Measurements from ENCODE around the gene CDS2. TPM values are rescaled to one million over a fixed set of nuclear protein-coding genes. Genes with fewer than 3 reads are reported as not detected.

CDS2 gene
- total and polyA plus RNA-seq, 2 experiments from 2014 or later, result 16.8 to 40.8 TPM

DNA sequence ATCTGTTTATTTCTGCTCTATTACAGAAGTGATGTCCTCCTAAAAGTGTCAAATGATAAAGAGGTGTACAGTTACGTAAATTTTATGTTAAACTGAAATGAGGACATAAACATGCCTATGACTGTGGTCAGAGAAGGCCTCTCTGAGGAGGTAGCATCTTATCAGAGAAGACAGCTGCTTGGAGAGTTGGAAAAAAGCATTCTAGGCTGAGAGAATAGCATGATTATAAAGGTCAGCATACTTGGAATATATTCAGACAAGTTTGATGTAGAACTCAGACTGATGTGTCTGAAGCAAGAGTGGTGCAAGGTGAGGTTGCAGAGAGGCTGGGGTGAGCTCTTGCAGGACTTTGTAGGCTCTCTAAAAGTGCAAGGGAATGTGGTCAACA, 3.9 kb upstream of the CDS2 start (continued):
- TF ChIP-seq, protein P1, sequence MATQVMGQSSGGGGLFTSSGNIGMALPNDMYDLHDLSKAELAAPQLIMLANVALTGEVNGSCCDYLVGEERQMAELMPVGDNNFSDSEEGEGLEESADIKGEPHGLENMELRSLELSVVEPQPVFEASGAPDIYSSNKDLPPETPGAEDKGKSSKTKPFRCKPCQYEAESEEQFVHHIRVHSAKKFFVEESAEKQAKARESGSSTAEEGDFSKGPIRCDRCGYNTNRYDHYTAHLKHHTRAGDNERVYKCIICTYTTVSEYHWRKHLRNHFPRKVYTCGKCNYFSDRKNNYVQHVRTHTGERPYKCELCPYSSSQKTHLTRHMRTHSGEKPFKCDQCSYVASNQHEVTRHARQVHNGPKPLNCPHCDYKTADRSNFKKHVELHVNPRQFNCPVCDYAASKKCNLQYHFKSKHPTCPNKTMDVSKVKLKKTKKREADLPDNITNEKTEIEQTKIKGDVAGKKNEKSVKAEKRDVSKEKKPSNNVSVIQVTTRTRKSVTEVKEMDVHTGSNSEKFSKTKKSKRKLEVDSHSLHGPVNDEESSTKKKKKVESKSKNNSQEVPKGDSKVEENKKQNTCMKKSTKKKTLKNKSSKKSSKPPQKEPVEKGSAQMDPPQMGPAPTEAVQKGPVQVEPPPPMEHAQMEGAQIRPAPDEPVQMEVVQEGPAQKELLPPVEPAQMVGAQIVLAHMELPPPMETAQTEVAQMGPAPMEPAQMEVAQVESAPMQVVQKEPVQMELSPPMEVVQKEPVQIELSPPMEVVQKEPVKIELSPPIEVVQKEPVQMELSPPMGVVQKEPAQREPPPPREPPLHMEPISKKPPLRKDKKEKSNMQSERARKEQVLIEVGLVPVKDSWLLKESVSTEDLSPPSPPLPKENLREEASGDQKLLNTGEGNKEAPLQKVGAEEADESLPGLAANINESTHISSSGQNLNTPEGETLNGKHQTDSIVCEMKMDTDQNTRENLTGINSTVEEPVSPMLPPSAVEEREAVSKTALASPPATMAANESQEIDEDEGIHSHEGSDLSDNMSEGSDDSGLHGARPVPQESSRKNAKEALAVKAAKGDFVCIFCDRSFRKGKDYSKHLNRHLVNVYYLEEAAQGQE (IDR thresholded peaks at IDR 0.05; ENCODE audit: unreplicated experiment), result no peak
- TF ChIP-seq EZH2 (IDR thresholded peaks at IDR 0.05; ENCODE audit: low read depth, unreplicated experiment), result no peak
- TF ChIP-seq, protein P2, sequence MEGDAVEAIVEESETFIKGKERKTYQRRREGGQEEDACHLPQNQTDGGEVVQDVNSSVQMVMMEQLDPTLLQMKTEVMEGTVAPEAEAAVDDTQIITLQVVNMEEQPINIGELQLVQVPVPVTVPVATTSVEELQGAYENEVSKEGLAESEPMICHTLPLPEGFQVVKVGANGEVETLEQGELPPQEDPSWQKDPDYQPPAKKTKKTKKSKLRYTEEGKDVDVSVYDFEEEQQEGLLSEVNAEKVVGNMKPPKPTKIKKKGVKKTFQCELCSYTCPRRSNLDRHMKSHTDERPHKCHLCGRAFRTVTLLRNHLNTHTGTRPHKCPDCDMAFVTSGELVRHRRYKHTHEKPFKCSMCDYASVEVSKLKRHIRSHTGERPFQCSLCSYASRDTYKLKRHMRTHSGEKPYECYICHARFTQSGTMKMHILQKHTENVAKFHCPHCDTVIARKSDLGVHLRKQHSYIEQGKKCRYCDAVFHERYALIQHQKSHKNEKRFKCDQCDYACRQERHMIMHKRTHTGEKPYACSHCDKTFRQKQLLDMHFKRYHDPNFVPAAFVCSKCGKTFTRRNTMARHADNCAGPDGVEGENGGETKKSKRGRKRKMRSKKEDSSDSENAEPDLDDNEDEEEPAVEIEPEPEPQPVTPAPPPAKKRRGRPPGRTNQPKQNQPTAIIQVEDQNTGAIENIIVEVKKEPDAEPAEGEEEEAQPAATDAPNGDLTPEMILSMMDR (conservative IDR thresholded peaks at IDR 0.05; ENCODE audit: low read depth in 2 of 2), result no peak
- no peak for TF ChIP-seq NANOG (IDR thresholded peaks at IDR 0.05; ENCODE audit: borderline replicate concordance)
- TF ChIP-seq JUNB (IDR thresholded peaks at IDR 0.05; ENCODE audit: unreplicated experiment), result no peak
- TF ChIP-seq EZH2phosphoT487 (IDR thresholded peaks at IDR 0.05; ENCODE audit: unreplicated experiment), result no peak
- no peak for TF ChIP-seq ZNF331 (CRISPR knock-in tag; IDR thresholded peaks at IDR 0.05; ENCODE audit: low read depth)
- TF ChIP-seq, protein P3, sequence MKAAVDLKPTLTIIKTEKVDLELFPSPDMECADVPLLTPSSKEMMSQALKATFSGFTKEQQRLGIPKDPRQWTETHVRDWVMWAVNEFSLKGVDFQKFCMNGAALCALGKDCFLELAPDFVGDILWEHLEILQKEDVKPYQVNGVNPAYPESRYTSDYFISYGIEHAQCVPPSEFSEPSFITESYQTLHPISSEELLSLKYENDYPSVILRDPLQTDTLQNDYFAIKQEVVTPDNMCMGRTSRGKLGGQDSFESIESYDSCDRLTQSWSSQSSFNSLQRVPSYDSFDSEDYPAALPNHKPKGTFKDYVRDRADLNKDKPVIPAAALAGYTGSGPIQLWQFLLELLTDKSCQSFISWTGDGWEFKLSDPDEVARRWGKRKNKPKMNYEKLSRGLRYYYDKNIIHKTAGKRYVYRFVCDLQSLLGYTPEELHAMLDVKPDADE (IDR thresholded peaks at IDR 0.05), result no peak
- TF ChIP-seq ZNF114 (CRISPR knock-in tag; IDR thresholded peaks at IDR 0.05), result no peak

DNA sequence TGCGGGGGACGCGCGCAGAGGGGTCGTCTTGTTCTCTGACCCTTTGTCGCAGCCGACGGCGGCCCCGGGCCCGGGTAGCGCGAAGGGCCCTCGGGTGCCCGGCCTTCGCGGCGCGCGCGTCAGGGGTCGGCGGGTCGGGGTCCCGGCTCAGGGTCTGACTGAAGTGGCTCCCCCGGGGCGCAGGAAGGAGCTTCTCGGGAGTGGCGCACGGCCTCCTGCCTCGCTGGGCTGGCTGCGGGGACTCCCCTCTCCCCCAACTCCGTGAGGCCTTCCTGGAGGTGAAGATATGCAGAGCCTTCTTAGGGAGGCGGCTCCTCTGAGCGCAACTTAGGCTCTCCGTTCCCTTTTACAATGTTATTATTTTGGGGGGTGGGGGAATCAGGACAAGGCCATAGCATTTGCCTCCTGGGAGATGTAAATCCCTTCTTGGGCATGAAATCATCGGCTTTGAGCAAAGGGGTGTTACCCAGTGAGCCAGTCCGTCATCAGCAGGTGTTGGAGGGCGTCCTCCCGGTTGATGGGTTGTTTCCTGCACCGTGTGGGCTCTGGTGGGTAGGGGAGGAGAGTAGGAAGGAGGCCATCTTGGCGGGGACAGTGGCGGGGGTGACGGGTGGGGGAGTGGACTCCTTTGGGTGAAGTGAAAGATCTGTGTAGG, 523 bp downstream of the CDS2 start:
- Mint-ChIP-seq H3K36me3 (ENCODE audit: low read depth) (no peaks in the 10 kb centered on the region), H3K9me3 (no peaks in the 10 kb centered on the region), H3K4me1 (peaks cover 21% of the 10 kb centered on the region), H3K27ac (peak overlapping the region; percentile 95), H3K4me3 (peak overlapping the region; percentile 92), H3K27me3 (ENCODE audit: insufficient read depth, low read depth, poor library complexity) (peaks cover 4% of the 10 kb centered on the region)
- peaks cover 46% of the 10 kb centered on the region for H3K79me2 ChIP-seq (replicated peaks; ENCODE audit: insufficient read depth)
- H4K20me1 ChIP-seq (replicated peaks; ENCODE audit: insufficient read depth), result no peaks in the 10 kb centered on the region; the same call in 1 of the 2 replicates
- peak overlapping the region; percentile 86 for H3K4me3 ChIP-seq
- H3F3A ChIP-seq (replicated peaks; ENCODE audit: low read depth), result peaks cover 5% of the 10 kb centered on the region
- H3K4me1 ChIP-seq (ENCODE audit: insufficient read depth), result peaks cover 8% of the 10 kb centered on the region
- DNase-seq (ENCODE audit: low spot score) (peak; percentile 74), ATAC-seq (peak; percentile 47)
- H3K9me2 ChIP-seq (ENCODE audit: insufficient read depth), result no peaks in the 10 kb centered on the region
- H3K27ac ChIP-seq (ENCODE audit: low read depth), result peak overlapping the region; percentile 89
- no peaks in the 10 kb centered on the region; the same call in 1 of the 2 replicates for H3K36me3 ChIP-seq (ENCODE audit: insufficient read depth)
- peak overlapping the region; percentile 83 for H3K4me2 ChIP-seq
- H3K27me3 ChIP-seq (ENCODE audit: insufficient read depth), result no peaks in the 10 kb centered on the region
- peak overlapping the region; percentile 87; the same call in 1 of the 2 replicates for H2AFZ ChIP-seq
- TF ChIP-seq, protein P1 (IDR thresholded peaks at IDR 0.05; ENCODE audit: unreplicated experiment), result no peak
- TF ChIP-seq JUNB (IDR thresholded peaks at IDR 0.05; ENCODE audit: unreplicated experiment) (no peak), CREB1 (CRISPR knock-in tag; IDR thresholded peaks at IDR 0.05; ENCODE audit: low read depth) (0 out of 2 replicates have a peak, but pooled peaks have one; percentile 32), EZH2 (IDR thresholded peaks at IDR 0.05; ENCODE audit: low read depth, unreplicated experiment) (no peak)
